T-helper 22 cell (primary cell): Measurements from ENCODE around the gene DSCAM.

ENCODE experiments used
- DNase-seq: peaks from one replicate; pipeline ENCODE4 v3.0.0-alpha.2; 2020; ENCODE audit warnings: low read depth

DSCAM gene

DNA sequence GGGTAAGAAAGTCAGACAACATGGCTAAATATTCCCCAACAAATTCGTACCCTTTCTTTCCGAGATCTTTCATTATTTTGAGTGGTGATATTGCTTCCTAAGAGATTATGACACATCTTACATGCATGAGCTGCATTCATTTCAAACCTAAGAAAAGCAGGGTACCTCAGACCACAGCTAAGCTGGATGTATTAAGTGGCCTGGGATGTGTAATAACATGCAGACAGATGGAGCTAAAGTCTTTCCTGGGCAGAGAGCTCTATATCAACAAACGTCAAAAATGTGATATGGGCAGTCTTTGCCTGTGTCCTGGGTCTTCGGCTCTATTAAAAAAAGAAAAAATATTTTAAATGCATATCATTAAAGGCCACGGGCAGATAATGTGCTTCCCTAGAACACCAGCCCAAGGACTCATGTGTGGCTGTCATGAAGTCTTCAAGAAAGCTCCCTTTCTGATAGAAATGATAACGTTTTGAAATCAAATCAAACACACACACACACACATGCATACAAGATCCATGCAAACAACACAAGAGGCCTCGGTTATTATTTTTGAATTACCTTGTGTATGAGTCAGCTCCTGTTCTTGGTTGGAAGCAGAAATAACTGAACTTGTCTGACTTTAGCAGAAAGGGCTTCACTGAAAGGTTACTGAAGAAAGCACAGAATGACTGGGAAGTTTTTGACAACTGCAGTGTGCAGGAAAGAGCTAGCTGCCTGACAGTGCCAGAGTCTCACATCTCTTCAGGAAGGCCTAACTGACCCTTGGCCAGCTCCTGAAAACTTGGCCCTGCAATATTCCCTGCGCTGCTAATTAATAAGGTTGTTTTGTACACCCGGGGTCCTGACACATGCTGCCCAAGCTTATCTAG is 231.2 kb downstream of the DSCAM start:
- DNase-seq = no peak

GRCh38 chr21:40613546-40614030 is 233.4 kb downstream of the DSCAM start:
- no peak for DNase-seq

- DNase-seq = no peak
Measured at GRCh38 chr21:40610345-40610744, 236.6 kb downstream of the DSCAM start.

DNA sequence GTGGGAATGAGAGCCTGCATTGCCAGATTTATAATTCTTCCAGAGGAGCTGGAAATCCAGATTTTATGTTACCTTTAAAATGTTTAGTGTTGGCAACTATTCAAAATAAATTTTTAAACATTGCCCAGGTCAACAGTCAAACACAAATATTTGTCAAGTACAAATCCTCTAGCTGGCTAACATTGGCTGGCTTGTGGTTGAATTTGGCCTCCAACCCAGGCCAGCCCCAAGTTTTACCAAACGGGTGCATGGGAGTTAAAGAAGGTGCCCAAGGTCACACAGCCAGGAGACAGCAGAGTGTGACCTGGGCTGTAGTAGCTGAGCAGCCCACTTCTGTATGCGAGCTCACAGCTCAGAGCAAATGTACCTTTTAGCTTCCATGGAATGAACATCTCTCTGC is 240.6 kb downstream of the DSCAM start:
- no peak for DNase-seq

GRCh38 chr21:40605094-40605493 is 241.9 kb downstream of the DSCAM start:
- no peak for DNase-seq

GRCh38 chr21:40603774-40604173 is 243.2 kb downstream of the DSCAM start:
- DNase-seq = no peak

GRCh38 chr21:40602080-40602479 is 244.9 kb downstream of the DSCAM start:
- DNase-seq = no peak

DNA sequence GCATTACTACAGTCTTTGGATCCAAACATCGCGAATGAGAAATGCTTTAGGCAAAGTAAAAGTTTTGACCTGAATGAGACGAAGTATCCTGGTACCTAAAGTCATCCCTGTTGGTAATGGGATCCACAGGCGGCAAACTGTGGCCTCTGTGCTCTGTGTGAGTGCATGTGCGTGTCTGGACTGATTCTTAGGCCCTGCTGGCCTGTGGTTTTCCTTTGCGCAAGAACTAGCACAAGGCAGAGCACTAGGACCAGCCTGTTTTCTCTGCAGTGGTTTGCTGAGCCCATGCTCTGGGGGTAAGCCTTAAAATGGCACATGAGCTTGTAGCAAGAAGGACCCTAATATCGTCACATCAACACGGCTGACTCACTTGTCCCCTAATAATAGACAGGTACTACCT is 251.2 kb downstream of the DSCAM start:
- DNase-seq = no peak

DNA sequence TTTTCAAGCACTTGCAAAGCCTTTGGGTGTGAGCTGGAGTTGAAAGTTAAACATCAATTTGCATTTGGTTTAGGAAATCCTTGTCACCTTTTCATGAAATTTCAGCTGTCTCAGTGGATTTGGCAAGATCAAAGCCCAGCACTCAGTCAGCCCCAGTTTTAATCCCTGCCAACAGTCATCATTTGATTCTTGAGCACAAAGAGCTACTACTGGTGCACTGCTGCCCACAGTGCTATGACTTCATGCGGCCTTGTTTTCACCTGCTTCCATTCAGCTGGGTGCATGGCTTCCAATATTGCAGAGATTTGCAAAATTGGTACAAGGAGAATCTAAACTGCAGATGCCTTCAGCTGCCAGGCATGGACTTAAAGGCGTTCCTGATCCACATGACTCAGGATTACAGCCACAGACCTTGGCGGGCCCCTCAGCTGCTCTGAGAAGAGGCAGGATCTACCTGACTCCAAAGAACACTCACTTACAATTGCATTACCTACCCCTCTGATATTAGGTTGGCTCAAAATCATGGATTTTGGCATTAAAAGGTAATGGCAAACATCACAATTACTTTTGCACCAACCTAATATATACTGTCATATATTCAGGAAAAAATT is 259.1 kb downstream of the DSCAM start:
- no peak for DNase-seq

DNA sequence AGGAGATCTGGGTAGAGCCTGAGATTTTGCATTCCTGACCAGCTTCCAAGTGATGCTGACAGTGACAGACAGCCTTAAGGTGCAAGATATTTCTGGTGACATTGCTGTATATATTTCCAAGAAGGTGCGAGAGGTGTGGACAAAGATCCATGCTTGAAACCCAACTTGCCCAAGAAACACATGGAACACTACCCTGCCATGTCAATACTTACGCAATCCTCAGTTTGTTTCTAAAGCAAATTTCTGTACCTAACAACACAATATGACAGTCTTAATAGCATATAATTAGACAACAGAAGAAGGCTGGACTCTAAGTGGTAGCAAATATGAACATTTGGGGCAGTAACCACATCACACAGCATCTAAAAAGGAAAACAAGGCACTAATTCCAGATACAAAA is 260.4 kb downstream of the DSCAM start:
- DNase-seq = no peak

DNA sequence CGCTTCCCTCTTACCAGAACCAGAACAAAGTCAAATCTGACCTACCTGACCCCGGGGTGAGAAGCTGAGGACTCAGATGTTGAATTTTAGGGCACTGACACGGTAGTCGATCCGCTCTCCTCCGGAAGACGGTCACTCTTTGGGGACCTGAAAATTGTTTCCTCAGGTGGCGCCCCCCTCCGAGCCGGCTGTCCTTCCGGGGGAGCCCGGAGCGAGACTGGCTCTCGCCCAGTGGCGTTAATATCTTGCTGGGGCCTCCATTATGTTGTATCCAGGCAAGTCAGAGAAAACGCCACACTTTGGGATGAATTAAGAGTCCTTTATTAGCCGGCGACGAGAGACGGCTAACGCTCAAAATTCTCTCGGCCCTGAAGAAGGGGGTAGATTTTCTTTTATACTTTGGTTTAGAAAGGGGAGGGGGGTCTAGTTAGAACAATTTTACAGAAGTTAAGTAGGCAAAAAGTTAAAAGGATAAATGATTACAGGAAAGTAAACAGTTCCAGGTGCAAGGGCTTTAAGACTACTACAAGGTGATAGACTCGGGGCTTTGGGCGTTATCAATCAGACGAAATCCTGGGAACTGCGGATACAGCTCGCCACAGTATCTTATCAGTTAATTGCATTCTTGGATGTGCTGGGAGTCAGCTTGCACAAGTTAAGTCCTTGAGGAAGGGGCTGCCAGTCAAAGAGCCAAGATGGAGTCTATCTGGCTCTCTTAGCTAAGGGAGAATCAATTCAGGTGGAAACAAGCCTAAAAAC is 269.5 kb downstream of the DSCAM start:
- no peak for DNase-seq

DNA sequence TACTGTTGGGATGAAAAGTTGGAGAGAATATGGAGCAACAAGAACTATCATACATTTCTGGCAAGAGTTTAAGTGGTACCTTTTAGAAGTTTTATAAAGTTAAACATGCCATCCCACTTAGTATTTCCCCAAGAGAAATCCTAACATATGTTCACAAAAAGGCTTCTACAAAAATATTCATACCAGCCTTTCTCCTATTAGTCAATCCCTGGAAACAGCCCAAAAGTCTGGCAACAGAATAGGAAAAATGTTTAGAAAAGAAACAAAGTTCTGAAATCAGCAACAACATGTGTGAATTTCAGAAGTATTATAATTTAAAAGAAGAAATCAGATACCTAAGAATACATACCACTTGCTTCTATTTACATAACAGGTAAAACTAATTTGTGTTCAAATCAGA is 271.0 kb downstream of the DSCAM start:
- DNase-seq = no peak

DNA sequence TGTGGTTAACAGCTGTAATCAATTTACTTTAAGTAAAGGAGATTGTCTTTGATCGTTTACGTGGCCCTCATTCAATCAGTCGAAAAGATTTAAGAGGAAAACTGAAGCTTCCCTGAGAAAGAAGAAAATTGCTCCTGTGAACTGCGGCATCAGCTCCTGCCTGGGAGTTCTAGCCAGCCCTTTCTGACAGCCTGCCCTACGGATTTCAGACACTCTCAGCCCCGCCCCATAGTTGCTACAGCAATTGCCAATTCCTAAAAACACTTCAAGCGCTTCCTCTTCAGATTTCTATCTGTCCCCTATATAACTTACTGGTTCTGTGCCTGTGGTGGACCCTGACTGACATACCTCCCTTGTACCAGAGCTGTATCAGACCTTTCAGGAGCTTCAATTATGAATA is 277.6 kb downstream of the DSCAM start:
- DNase-seq = no peak

DNA sequence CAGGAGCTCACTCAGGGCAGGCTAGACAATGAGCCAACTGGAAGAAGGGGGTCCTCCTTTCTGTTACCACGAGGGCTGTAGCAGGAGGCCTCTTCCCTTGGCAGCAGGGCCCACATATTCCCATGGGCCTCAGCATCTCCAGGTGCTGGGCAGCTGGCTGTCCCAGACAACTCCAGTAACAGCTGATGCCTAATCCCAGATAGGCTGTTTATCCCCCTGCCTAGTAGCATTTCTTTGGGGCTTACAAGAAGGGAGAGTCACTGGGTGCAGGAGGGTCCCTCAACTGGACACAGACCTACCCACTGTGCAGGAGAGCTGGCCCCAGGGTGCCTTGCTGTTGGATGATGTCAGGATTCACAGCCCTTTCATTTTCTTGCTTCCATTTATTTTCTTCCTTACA is 278.2 kb downstream of the DSCAM start:
- no peak for DNase-seq

DNA sequence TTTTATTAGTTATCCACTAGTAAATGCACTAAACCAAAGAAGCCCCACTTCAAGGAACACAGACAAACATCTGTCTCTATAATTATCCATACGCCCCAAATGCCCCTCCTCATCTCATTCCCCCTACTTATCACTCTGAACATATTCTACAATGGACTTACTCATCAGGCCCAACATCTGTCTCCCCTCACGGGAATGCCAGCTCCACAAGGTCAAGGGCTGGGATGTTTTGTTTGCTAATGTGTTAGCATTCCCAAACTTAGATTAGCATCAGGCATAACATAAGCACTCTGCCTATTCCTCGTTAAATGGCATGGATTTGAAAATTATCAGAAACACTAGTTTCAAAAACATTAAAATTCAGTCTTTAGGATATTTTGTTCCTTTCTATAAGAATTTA is 279.5 kb downstream of the DSCAM start:
- DNase-seq = no peak

- DNase-seq = no peak
Measured at GRCh38 chr21:40566486-40566885, 280.5 kb downstream of the DSCAM start.

DNA sequence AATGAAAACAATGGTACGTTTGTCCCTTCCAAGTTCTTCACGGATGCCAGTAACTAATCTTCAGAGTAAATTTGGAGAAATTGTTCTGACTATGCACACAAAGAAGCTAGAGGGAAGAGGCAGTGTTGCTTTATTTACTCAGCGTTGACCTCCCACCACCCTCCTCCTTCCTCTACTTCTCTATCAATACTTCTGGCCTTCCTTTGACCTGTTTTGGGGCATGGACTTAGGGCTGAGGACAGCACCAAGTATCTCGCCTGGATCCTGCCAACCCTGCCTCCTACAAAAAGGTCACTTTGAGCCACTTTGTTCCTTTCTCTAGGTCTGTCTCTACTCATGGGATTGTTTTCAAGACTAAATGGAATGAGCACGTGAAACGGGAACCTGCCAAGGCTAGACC is 282.6 kb downstream of the DSCAM start:
- DNase-seq = no peak

DNA sequence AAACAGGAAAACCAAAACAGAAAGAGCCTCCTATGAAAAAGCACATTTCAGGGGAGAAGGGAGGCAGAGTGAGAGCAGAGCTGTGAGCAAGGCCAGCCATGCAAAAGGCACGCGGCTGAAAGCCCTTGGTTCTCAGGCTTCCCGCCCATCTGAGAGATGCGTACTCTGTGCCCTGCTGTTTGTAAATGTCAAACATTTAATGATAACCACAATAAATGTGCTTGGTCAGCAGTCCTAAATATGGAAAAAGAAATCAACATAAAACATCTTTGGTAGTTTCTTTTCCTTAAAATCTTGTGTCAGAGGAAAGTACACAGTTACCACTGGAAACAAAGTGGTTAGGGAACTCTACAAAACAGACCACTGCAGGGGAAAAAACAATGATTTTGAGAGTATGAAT is 283.1 kb downstream of the DSCAM start:
- DNase-seq = no peak

GRCh38 chr21:40562242-40563002 is 284.5 kb downstream of the DSCAM start:
- no peak for DNase-seq

DNA sequence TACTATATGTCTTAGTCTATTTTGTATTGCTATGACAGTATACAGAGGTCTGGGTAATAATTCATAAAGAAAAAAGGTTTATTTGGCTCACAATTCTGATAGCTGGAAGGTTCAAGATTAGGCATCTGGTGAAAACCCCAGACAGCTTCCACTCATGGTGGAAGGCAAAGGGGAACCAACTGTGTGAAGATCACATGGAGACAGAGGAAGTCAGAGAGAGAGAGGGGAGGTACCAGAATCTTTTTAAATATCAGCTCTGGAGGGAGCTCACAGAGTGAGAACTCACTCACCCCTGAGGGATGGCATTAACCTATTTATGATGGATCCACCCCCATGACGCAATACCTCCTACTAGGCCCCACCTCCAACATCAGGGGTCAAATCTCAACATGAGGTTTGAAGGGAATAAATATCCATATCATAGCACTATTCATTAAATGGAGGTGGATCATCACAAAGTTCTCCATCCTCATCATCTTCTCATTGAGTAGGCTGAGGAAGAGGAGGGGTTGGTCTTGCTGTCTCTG is 290.5 kb downstream of the DSCAM start:
- no peak for DNase-seq

- DNase-seq = no peak
Measured at GRCh38 chr21:40555021-40555528, 291.9 kb downstream of the DSCAM start.

DNA sequence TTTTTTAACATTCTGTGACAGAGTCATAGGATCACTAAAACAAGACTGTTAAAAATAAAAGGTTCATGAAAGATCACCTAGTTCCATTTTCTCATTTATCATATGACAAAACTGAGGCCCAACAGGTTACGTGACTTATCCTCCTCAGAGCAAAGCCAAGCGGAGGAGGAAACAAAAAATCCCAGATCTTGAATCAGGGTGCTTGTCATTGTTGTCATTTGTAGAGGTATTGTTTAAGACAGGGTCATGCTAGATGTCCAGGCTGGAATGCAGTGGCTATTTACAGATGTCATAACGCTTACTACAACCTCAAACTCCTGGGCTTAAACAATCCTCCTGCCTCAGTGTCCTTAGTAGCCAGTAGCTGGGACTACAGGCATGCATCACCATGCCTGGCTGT is 293.2 kb downstream of the DSCAM start:
- DNase-seq = no peak
